ENCODE data around the gene PARS2.
A peak's percentile ranks its signal among the peaks of the same experiment; 100 is the strongest.
"Not testable (repeated sequence)": the region's sequence is repeated elsewhere in the genome, so short reads cannot be mapped to it uniquely, and the experiment has no call there.

PARS2 gene

GRCh38 chr1:54800041-54800898 lies 35.9 kb upstream of the PARS2 start:
- DNase-seq (ENCODE audit: low spot score), result no peak

- no peak for DNase-seq (ENCODE audit: low spot score)
These were observed 34.7 kb upstream of the PARS2 start for GRCh38 chr1:54798769-54799641.

DNA sequence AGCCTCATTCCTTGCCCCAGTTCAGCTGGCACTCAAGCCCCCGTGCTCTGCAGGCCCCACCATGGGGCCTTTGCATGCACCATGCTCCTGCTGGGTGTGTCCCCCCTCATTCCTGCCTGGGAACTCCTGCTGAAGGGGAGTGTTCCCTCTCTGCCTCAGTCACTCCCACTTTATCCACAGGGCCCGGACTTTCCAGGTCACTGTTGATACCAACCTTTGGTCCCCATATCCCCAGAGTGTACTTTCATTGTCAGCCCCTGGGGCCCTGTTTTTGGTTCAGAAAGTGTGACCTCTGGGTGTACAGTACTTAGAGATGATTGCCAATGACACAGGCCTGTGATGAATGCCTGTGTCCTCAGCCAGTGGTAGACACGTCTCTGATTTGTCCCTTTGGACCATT lies 33.9 kb upstream of the PARS2 start:
- no peak for DNase-seq (ENCODE audit: low spot score)

DNA sequence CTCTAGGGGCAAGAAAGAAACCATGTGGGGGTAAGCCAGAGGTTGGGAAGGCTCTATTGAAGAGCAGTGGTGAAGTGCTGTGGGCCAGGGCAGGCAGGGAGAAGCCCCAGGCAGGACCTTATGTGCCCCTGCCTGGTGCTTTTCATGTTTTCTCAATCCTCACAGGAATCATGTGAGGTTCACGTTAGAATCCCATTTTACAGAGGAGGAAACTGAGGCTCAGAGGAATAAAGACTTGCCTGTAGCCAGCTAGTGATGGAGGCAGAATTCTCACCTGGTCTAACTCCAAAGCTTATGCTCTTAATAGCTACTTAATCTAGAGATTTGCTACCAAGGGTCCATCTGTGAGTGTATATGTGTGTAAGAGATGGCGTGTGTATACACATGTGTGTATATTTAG lies 32.6 kb upstream of the PARS2 start:
- DNase-seq (ENCODE audit: low spot score), result no peak

DNA sequence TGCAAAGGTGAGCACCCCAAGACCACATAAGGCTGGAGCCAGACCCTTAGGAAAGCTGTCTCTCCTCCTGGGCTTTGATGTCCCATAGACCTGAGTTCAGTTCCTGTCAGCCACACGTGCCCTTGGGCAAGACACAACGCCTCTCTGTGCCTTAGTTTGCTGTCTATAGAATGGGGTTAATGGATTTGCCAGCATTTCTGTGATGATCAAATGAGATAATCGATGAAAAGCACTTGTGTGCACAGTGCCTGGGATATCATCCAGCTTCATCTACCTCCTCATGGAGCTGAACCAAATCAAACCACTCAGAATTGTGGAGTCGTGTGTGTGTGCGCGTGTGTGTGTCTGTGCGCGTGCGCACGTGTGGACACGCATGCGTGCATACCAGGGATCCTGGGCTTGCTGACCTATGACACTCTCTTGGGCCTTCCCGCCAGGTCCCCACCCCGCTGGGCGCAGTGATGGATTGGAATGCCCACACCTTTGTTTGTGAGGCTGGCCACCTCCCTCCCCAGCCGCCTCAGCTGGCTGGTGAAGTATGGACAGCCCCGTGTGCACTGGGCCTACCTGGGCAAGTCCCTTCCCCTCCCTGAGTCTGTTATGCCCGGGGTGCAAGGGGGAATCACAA lies 31.6 kb upstream of the PARS2 start:
- no peak for DNase-seq (ENCODE audit: low spot score)

- no peak for DNase-seq (ENCODE audit: low spot score)
These were observed 31.0 kb upstream of the PARS2 start for GRCh38 chr1:54795356-54795665.

DNA sequence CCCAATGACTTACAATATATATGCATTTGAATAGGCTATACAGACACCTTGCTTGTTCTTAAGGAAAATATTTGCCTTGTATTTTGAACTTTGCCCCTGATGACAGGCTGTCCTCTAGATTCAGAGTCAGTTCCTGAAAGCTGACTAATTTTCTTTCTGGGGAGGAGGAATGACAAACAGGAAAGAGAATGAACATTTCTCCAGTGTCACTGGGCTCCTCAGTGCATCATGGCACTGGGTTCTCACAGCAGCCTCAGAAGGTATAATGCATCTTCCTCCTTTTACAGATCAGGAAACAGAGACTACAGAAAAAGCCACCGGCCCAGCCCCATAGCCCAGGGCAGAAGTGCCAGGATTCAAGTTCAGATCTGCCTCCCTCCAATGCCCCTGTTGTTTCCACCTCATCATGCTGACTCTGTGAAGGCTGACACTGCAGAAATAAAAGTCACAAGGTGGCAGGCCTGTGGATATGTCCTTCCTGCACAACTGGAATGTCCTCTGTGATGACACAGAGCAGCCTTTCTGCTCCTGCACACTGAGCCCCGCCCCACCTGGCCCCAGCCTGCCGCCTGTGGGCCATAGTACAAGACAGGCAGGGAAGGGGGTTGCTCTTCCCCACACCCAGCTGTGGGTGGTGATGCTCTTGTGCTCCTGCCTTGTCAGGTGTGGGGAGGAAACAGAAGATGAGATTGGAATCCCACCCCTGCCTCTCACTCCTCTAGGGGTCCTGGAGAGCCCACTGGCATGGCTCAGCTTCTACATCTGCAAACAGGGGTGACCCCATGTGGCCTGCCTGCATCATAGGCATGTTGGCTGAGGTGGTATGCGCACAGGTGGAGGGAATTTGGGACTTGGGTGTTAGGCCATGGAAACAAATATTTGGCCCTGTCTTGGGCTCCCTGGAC lies 30.4 kb upstream of the PARS2 start:
- DNase-seq (ENCODE audit: low spot score), result no peak

- no peak for DNase-seq (ENCODE audit: low spot score)
These were observed 28.5 kb upstream of the PARS2 start for GRCh38 chr1:54792686-54793282.

DNA sequence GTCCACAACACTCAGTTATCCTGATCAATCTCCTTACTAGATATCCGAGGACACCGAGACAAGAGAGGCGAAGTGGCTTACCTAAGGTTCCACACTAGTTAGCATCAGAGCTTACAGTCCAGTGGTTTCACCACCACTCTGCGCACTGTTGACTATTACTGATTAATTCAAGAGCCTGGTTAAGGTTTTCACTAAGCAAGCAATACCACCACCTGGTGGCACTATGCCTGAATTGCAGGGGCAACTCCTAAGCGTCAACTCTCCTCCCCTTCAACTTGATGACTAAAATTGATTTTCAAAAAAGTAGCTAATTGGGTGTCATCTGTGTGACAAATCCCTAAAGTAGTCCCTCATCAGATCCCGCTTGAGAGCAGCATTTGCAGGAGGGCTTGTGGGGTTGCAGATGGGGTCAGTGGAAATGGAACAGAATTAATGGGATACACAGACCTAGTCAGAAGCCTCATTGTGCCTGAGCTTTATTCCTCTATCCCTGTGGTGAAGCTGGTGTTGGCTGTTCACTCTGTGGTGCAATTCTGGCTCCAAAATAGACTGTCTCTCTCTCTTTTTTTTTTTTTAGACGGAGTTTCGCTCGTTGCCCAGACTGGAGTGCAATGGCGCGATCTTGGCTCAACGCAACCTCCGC lies 27.7 kb upstream of the PARS2 start:
- peak; percentile 68 for DNase-seq (ENCODE audit: low spot score)

GRCh38 chr1:54788459-54788858 lies 24.1 kb upstream of the PARS2 start:
- DNase-seq (ENCODE audit: low spot score), result no peak

GRCh38 chr1:54787604-54788003 lies 23.3 kb upstream of the PARS2 start:
- DNase-seq (ENCODE audit: low spot score), result no peak

DNA sequence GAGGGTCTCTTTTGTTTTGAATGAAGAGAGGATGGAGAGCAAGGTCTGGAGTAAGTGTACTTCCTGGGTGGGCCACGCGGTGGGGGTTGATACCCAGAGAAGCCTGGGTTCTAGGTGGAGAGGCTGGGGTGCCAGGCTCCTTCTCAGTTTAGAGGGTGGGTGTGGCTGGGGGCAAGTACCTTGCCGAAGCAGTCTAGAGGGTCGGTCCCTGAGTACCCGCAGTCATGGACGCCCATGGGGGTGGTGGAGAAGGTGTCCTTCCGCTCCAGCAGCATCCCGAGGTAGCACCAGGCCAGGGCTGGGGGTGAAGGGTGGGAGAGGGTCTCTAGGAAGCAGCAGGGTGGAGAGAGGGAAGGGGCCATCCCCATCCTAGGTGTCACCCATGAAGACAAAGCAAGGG lies 22.5 kb upstream of the PARS2 start:
- DNase-seq (ENCODE audit: low spot score), result no peak

GRCh38 chr1:54784066-54784465 lies 19.7 kb upstream of the PARS2 start:
- DNase-seq (ENCODE audit: low spot score), result no peak

- DNase-seq (ENCODE audit: low spot score), result no peak
These were observed 18.3 kb upstream of the PARS2 start for GRCh38 chr1:54782588-54782987.

- DNase-seq (ENCODE audit: low spot score), result no peak
These were observed 17.8 kb upstream of the PARS2 start for GRCh38 chr1:54782156-54782555.

DNA sequence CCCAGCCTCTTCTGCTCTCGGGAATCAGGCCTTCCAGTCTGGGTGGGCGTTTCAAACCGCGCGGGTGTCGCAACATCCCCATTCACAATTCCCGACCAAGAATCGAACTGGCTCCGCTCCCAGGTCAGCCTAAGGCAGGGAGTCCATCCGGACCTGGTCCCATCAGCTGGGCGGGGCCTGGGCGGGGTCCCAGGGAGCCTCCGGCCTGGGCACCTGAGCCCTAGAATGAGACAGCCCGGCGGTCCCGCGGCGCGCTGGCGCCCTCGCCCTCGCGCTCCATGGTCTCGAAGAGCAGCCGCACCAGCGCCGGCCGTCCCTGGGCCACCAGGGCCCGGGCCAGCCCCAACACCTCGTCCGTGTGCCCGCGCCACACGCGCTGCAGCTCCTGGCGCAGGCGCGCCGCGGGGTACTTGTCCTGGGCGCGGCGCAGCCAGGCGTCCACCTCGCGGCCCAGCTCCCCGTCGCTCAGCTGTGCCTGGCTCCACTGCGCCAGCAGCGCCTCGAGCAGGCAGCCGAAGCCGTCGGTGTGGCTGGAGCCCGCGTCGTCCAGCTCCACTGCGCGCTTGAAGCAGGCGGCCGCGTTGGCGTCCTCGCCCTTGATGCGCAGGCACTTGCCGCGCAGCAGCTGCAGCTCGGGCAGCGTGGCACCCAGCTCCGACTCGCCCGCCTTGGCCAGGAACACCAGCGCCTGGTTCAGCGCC lies 16.9 kb upstream of the PARS2 start:
- no peak for DNase-seq (ENCODE audit: low spot score)

DNA sequence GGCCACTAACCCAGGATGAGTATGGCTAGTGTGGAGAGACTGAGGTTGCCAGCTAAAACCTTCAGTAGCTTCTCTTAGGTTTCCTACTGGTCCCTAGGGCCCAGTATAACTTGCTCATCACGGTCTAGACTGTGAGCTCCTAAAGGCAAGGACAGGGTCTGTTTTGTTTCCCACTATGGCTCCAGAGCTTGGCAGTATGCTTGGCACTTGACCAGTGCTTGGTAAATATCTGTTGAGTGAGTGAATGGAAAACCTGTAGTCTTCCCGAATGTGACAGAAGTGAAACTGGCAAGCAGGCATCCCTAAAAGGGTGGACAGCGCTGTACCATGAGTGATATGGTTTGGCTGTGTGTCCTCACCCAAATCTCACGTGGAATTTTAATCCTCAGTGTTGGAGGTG lies 13.1 kb upstream of the PARS2 start:
- DNase-seq (ENCODE audit: low spot score), result no peak

GRCh38 chr1:54777011-54777410 lies 12.7 kb upstream of the PARS2 start:
- no peak for DNase-seq (ENCODE audit: low spot score)

DNA sequence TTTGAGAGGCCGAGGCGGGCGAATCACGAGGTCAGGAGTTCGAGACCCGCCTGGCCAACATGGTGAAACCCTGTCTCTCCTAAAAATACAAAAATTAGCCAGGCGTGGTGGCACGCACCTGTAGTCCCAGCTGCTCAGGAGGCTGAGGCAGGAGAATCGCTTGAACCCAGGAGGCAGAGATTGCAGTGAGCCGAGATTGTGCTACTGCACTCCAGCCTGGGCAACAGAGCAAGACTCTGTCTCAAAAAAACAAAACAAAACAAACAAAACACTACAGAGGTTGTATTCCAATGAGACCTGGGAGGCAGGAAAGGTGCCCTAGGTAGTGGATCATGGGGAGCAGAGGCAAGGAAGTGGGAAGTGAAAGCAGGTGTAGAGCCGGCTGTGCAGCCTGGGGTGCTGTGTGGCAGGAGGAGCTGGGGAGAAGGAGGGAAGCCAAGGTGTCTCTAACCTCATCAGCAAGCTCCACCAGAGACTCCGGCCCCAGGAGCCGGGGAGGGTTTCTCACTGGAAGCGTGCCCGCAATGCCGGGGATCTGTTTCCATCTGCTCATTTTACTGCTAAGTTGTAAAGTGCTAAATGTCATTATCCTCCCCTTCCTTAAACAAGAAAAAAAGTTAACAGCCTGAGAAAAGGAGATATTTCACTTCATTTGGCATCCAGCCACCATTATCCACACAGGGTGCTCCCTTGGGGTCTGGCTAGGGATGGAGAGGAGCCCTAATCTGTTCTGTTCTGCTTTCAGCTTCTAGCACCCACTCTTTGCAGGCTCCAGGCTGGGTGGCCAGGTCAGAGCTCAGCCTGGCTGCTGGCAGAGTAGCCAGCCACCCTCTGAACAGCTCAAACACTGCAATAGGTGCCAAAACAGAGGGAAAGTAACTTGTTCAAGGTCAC lies 11.8 kb upstream of the PARS2 start:
- not testable (repeated sequence) for DNase-seq (ENCODE audit: low spot score)

Measured in hematopoietic multipotent progenitor cell treated with erythropoietin and hydrocortisone succinate and interleukin-3 and kit ligand, for 17 days (in vitro differentiated cells).